ENCODE data around the gene GFY. TPM values are rescaled to one million over a fixed set of nuclear protein-coding genes. Genes with fewer than 3 reads are reported as not detected.

Gene GFY
- total RNA-seq, 6 donors from 2014 or later: not detected

- peak; percentile 83 to 97 for DNase-seq
- H3K36me3 ChIP-seq: no peaks in the 10 kb centered on the region
- TF ChIP-seq POLR2AphosphoS5 (IDR thresholded peaks at IDR 0.05): no peak
- peak in 1 of 6 experiments; percentile 7 for TF ChIP-seq CTCF (IDR thresholded peaks at IDR 0.05)
- peak in 1 of 4 donors; percentile 41 for TF ChIP-seq POLR2A (IDR thresholded peaks at IDR 0.05)
- no peak for TF ChIP-seq EP300 (IDR thresholded peaks at IDR 0.05)
Observed at GRCh38 chr19:49387936-49388372, 37.2 kb upstream of the GFY start, which contains the start of gene KASH5. Gene KASH5 (plus strand): TSS chr19:49388249. CDS start chr19:49390884, 2,635 bp downstream.

GRCh38 chr19:49389406-49389805 lies 35.8 kb upstream of the GFY start:
- DNase-seq: peak in 1 of 2 donors; percentile 72
- Histone ChIP-seq H3K36me3 (no peaks in the 10 kb centered on the region), H3K9me3 (no peaks in the 10 kb centered on the region), H3K4me1 (peaks cover 0 to 10% (median 2%) of the 10 kb centered on the region in 4 donors), H3K4me3 (no peak overlapping the region), H3K27ac (no peak overlapping the region), H3K27me3 (no peaks in the 10 kb centered on the region)
- ATAC-seq (ENCODE audit: low FRiP score in 2 of 2): no peak
- 91 to 95% methylated on average over 8 to 15 of the region's 20 CpGs for WGBS, 2 donors
- TF ChIP-seq POLR2AphosphoS5 (IDR thresholded peaks at IDR 0.05) (no peak), CTCF (IDR thresholded peaks at IDR 0.05) (no peak), POLR2A (IDR thresholded peaks at IDR 0.05) (no peak), EP300 (IDR thresholded peaks at IDR 0.05) (no peak)

More at GRCh38 chr19:49387936-49388372, 37.2 kb upstream of the GFY start, which contains the start of gene KASH5:
- no peaks in the 10 kb centered on the region for H3K27me3 ChIP-seq
- H3K9me3 ChIP-seq: peaks cover 0 to 2% (median under 1%) of the 10 kb centered on the region in 4 donors
- 53 to 55% methylated on average over 30 to 40 of the region's 40 CpGs for WGBS, 2 donors
- peak within 1 kb of the TSS in 1 of 4 donors; percentile 43 for H3K27ac ChIP-seq
- ATAC-seq (ENCODE audit: low FRiP score in 2 of 2): peak; percentile 50 to 86
- H3K4me3 ChIP-seq: peak within 1 kb of the TSS in 3 of 4 donors; percentile 22 to 37 (median 37)
- peaks cover 0 to 10% (median 2%) of the 10 kb centered on the region in 4 donors for H3K4me1 ChIP-seq

GRCh38 chr19:49390131-49390928 lies 34.9 kb upstream of the GFY start:
- no peak overlapping the region for H3K4me3 ChIP-seq
- no peak overlapping the region for H3K27ac ChIP-seq
- peaks cover 0 to 14% (median 2%) of the 10 kb centered on the region in 4 donors for H3K4me1 ChIP-seq
- 71 to 73% methylated on average over 19 to 25 of the region's 26 CpGs for WGBS, 2 donors
- H3K27me3 ChIP-seq: no peaks in the 10 kb centered on the region
- TF ChIP-seq POLR2A (IDR thresholded peaks at IDR 0.05) (no peak), POLR2AphosphoS5 (IDR thresholded peaks at IDR 0.05) (no peak), CTCF (IDR thresholded peaks at IDR 0.05) (no peak), EP300 (IDR thresholded peaks at IDR 0.05) (no peak)
- no peaks in the 10 kb centered on the region for H3K9me3 ChIP-seq
- DNase-seq (peak in 1 of 2 donors; percentile 68), ATAC-seq (ENCODE audit: low FRiP score in 2 of 2) (peak in 1 of 2 donors; percentile 11)
- H3K36me3 ChIP-seq: no peaks in the 10 kb centered on the region

- Histone ChIP-seq H3K27me3 (no peaks in the 10 kb centered on the region), H3K9me3 (no peaks in the 10 kb centered on the region), H3K27ac (no peak overlapping the region), H3K36me3 (no peaks in the 10 kb centered on the region), H3K4me1 (peaks cover 0 to 14% (median 2%) of the 10 kb centered on the region in 4 donors), H3K4me3 (no peak overlapping the region)
- peak in 1 of 2 donors; percentile 5 for ATAC-seq (ENCODE audit: low FRiP score in 2 of 2)
- DNase-seq: no peak
- TF ChIP-seq POLR2A (IDR thresholded peaks at IDR 0.05) (no peak), POLR2AphosphoS5 (IDR thresholded peaks at IDR 0.05) (no peak), EP300 (IDR thresholded peaks at IDR 0.05) (no peak), CTCF (IDR thresholded peaks at IDR 0.05) (no peak)
- 53 to 63% methylated on average over 8 to 9 of the region's 9 CpGs for WGBS, 2 donors
Observed at GRCh38 chr19:49390929-49391359, 34.2 kb upstream of the GFY start.

All from upper lobe of left lung (tissue), 6 donors.